GM15510 (cell line): ENCODE measurements around the gene KAT6B.

Source experiments
- POLR2A ChIP-seq: IDR thresholded peaks from 3 replicates; pipeline ENCODE4 v1.6.1; 2011; ENCODE audit warnings: borderline replicate concordance; ENCODE audit not compliant: insufficient read length; ENCODE audit errors: extremely low read depth

KAT6B gene

GRCh38 chr10:75065076-75065475 lies 238.7 kb downstream of the KAT6B start:
- no peak for TF ChIP-seq POLR2A

DNA sequence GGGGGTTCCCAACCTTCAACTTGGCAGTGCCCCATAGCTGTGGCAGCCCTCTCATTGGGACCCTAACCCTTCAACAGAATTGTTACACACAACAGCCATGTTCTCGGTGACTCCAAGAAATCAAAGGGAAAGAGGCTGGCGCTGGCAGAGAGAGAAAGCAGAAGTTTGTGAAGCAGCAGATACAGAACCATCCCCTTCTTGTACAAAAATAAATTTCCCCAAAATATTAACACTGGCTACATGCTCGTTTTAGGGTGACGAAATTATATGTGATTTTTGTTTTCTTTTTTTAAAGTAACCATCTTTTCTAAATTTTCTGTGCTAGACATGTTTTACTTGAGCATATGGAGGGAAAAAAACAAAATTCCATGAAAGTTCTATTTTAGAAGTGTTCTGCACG lies 239.9 kb downstream of the KAT6B start:
- no peak for TF ChIP-seq POLR2A

DNA sequence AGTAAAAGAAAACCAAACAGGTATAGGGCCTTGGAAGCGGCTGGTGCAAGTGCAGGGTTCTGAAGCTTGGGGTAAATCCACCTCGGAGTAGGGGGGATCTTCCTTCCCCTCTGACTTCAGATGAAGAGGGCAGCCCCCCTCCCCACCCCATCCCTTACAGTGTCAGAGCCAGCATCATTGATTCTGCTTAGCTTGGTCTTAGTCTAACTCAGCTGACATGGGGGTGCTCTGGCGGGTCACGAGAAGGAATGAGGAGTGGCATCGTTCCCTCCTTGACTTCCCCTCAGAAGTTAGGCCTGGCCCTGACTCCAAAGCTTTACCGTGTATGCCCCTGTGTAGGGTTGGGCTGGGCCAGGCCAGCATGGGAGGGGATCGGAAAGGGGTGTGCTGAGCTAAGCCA lies 240.9 kb downstream of the KAT6B start:
- no peak for TF ChIP-seq POLR2A

GRCh38 chr10:75068523-75068922 lies 242.1 kb downstream of the KAT6B start:
- TF ChIP-seq POLR2A = no peak

DNA sequence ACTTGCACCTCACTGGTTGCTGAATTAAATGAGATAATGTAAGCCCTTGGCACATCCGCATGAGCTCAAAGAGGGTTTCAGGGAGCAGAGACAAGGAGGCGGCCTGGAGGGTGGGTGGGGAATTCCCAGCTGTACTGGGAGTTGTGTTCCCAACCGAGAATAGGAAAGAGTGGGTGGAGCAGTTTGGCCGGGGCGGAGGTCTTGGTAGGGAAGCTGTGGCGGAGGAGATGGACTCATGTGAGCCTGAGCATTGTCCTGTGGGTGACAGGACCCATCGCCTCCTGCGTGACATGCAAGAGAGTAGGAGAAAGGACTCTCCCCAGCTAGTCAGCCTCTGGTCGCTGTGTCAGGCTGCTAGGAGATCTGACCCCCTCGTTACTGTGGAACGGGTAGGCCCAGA lies 244.1 kb downstream of the KAT6B start:
- TF ChIP-seq POLR2A = no peak

DNA sequence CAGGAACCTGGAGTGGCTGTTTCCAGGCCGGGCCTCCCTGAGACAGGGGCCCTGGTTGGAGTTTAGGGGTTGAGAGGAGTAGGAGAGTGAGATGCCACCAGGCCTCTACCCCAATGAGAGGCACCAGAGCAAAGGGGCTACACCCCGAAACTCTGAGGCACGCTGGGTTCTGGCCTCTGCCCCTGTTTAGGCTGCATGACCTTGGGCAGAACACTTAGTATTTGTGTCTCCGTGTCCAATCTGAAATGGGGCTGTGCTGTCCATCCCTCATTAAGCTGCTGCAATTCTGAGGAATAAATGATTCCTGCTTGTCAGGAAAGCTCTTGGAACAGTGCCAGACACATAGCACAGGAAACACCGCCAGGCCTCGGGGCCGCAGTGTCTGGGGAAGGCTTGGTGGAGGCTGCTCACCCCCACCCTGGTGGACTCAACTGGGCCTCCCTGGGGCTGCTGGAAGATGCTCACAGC lies 244.6 kb downstream of the KAT6B start:
- TF ChIP-seq POLR2A = no peak

DNA sequence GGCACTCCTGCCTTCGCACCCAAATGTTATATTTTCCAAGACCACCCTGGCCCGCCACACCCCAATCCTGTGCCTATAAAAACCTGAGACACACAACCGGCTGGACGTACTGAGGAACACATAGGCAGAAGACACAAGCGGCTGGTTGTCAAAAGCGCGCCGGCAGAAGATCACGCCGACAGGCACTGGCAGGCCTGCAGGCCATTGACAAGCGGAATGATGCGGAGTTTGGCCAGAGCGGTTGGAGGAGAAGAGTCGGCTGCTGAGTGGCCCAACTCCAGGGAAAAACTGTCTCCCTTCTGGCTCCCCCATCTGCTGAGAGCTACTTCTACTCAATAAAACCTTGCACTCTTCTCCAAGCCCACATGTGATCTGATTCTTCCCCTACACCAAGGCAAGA lies 245.4 kb downstream of the KAT6B start:
- no peak for TF ChIP-seq POLR2A

- TF ChIP-seq POLR2A = no peak
Observed at GRCh38 chr10:75072727-75073126, 246.3 kb downstream of the KAT6B start.

DNA sequence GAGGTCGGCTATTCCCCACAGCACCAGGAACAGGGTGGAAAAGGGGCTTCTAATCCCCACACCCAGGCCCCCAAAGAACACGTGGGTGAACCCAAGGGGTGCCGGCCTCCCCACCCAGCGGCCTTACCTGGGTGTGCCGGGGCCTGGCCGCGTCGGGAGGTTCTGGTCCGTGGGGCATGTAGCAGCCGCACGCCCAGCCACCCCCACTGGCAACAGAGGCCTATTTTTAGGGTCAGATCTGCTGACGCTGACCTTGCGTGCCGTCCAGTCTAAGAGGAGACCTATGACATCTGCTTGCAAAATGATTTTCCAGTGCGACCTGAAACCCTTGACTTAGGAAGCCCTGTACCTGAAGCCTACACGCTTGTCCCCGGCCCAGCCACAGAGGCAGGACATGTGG lies 247.0 kb downstream of the KAT6B start:
- no peak for TF ChIP-seq POLR2A

DNA sequence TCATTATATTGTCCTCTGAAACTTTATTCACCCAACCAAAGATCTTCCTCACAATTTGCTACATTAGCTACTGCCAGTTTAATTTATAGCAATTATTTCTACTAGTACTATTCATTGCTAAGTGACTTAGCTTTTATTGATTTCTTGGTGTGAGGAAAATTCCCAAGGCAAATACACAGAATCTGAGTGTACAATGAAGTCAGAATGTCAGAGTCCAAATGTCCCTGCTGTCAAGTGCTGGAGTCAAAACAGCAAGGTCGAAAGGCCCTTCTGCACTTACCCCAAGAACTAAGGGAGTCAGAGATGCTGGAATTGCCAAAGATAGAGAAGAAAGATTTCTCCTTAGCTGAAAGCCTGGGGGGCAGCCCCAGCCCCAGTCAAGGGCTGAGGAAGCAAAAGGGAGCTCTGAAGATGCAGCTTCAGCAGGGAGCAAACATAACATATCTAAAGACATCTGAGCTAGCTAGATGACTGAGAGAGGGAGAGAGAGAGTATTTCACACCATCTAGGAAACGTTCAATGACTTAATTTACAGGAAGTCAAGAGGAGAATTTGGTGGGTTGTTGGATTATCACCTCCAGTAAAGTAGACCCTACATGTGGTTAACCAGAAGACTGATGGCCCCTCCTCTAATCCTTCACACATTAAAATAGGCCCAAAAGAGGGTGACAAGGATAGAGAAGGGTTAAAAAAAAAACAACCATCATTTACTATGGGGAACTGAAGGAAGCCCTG lies 248.5 kb downstream of the KAT6B start:
- TF ChIP-seq POLR2A = no peak

DNA sequence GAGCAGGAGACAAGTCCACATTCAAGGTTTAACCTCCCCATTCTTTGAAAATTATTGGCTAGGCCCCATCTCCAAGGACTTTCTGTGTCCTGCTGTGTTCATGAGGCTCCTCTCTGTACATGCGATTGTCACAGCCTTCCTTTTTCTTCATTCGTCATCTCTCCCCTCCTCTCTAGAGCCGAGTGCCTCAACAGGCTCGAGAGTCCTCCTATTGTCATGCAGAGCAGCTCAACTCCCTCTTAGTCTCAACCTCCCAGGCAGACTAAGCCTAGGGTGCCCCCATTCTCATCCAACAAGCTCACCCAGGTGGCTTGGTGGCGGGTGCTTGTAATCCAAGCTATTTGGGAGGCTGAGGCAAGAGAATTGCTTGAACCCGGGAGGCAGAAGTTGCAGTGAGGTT lies 249.9 kb downstream of the KAT6B start:
- TF ChIP-seq POLR2A = no peak

DNA sequence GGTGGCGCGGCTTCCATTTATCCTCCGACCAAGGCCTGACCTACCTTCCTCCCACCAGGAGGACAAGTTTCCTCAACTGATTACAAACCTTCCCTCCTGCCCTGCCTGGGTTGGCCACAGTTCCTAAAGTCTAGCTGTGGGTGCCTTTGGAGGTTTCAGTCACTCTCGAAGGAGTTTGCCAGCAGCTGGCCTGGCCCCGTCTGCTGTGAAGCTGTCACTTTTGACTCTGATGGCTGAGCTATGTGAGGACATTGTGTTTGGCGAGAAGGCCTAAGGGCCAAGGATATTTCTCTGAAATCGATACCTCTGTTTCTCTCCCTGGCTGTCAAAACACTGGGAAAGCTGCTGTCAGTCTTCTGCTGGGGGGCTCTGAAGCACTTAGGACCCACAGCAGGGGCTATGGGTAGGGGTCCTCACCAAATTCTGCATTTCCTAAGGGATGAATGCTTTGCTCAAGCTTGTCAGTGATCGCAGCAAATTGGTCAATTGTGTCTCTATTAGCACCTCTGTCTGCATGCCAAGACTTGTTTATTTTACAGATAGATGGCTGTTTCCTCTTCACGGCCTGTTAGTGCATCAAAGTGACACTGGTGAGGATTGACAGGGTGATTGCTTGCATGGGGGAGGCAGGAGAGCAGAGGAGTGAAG lies 253.2 kb downstream of the KAT6B start:
- TF ChIP-seq POLR2A = no peak

DNA sequence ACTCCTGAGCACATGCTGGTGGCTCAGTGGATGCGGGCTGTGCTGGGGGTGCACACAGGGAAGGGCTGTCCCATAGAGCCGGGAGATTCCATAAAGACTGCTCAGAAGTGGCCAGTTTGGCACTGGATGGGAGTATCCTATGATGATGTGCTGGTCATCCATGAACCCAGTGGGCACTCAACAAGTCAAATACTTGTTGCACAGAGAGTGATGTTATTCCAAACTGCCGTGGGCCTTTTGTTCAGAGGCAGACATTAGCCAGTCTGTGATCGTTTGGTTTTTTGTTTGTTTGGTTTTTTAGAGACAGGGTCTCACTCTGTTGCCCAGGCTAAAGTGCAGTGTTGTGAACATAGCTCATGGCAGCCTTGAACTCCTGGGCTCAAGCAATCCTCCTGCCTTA lies 254.2 kb downstream of the KAT6B start:
- TF ChIP-seq POLR2A = no peak

GRCh38 chr10:75081379-75081778 lies 255.0 kb downstream of the KAT6B start:
- TF ChIP-seq POLR2A = no peak
